H1 (cell line): ENCODE results near the gene NXPH1. TPM values are rescaled to one million over a fixed set of nuclear protein-coding genes. Genes with fewer than 3 reads are reported as not detected.

Source experiments
- POU5F1 ChIP-seq: IDR thresholded peaks from 2 replicates; pipeline ENCODE4 v1.6.1; 2011; ENCODE audit warnings: low read depth, mild to moderate bottlenecking, low read length, moderate library complexity
- ZNF274 ChIP-seq: IDR thresholded peaks from 2 replicates; pipeline ENCODE4 v1.7.0; 2012; ENCODE audit warnings: low read length, borderline replicate concordance; ENCODE audit errors: extremely low read depth
- polyA plus RNA-seq, 7 experiments: library from polyadenylated mRNA; depleted of rRNA in 3 of 7; stranded (reverse) in 5 of 7; unstranded in 2 of 7; fragments of >200 nt in 5 of 7; fragments of 200-250 nt in 2 of 7; gene quantifications; 1 replicate in 5 of 7; 2 replicates in 1 of 7; 4 replicates in 1 of 7; pipeline versions ENCODE4 v1.2.1 to v1.2.3, GENCODE V29; 2011 to 2013; ENCODE audit warnings: missing spikeins in 2 of 7, mixed read lengths in 2 of 7
- total RNA-seq: library from RNA; stranded (reverse); fragmentation: NEBNext Ultra II Directional; extraction: Animal tissue kit (Norgen Biotek cat#: 25700); gene quantifications from 2 replicates; pipeline ENCODE4 v1.2.1, GENCODE V29; 2021

NXPH1 gene
- total and polyA plus RNA-seq, 2 of the 8 experiments (the other 6 are each of a cell fraction or from before 2014, with no cell fraction given): 0.14 to 1.0 TPM

DNA sequence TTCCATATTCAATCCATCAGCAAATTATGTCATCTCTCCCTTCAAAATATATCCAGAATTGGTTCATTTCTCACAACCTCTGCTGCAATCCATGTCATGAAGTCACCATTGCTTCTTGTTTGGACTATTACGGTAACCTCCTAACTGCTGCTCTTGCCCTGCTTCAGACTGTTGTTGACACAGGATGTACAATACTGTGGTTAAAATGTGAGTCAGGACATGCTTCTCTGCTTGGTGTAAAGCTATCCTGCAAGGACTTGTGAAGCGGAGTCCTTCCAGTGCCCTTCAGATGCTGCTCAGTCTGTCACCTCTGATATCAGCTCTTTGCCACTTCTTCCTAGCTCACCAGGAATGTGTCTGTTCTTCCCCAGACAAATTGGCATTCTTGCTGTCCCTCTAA is 10.4 kb upstream of the NXPH1 start (continued):
- TF ChIP-seq ZNF274: no peak
- TF ChIP-seq POU5F1: no peak
- TF ChIP-seq, all 59 proteins: peak for 0
